Fibroblast of lung (primary cell): ENCODE data around the gene SH3D21.

ENCODE experiments used
- CTCF ChIP-seq, 2 donors: IDR thresholded peaks in 1 of 2; conservative IDR thresholded peaks in 1 of 2; 1 replicate in 1 of 2; 2 replicates in 1 of 2; pipeline ENCODE4 v1.5.1; 2011 to 2012; ENCODE audit warnings: low read length in 2 of 2, control low read depth in 1 of 2, inconsistent platforms in 1 of 2, low read depth in 1 of 2, mild to moderate bottlenecking in 1 of 2
- EZH2 ChIP-seq: IDR thresholded peaks from 2 replicates; pipeline ENCODE4 v1.5.1; 2012; ENCODE audit warnings: low read length, control low read depth, mild to moderate bottlenecking; ENCODE audit errors: missing control alignments

- TF ChIP-seq CTCF (conservative IDR thresholded peaks at IDR 0.05 in 1 of 2, IDR thresholded peaks at IDR 0.05 in 1 of 2; ENCODE audit: low read depth in 1 of 2, low read length in 2 of 2) (no peak), EZH2 (no peak)
Measured at GRCh38 chr1:36323636-36324352, 17.6 kb downstream of the SH3D21 start, which contains the start of gene EVA1B.
